ENCODE results near the gene TUBG2. TPM values are rescaled to one million over a fixed set of nuclear protein-coding genes. Genes with fewer than 3 reads are reported as not detected.

TUBG2 gene
- total and polyA plus RNA-seq, 2 donors from 2014 or later = 19.9 to 39.9 TPM

GRCh38 chr17:42682722-42683403 lies 23.8 kb downstream of the TUBG2 start:
- TF ChIP-seq CTCF (IDR thresholded peaks at IDR 0.05; ENCODE audit: borderline replicate concordance, extremely low read depth, insufficient read depth) = no peak
- H3K4me3 ChIP-seq (ENCODE audit: low read length in 3 of 3) = peak overlapping the region in 2 of 3 donors; percentile 4 to 56
- peaks cover 0 to 32% (median 3%) of the 10 kb centered on the region in 3 donors for H3K4me1 ChIP-seq (ENCODE audit: control insufficient read depth in 2 of 3, insufficient read depth in 2 of 3, low read depth in 1 of 3, low read length in 3 of 3)
- DNase-seq = peak; percentile 72 to 93 (median 83)
- H3K27ac ChIP-seq (ENCODE audit: low read depth in 2 of 2, low read length in 2 of 2) = peak overlapping the region in 1 of 2 donors; percentile 23
- FAIRE-seq = no peak
- intact Hi-C loops (cut with DNase I) = no loop called here
- no peaks in the 10 kb centered on the region for H3K9me3 ChIP-seq (ENCODE audit: control insufficient read depth in 2 of 3, insufficient read depth in 1 of 3, low read length in 3 of 3)
- peaks cover 28% of the 10 kb centered on the region for H3K27me3 ChIP-seq (ENCODE audit: control insufficient read depth, insufficient read depth, low read length)
- H3K36me3 ChIP-seq (ENCODE audit: control insufficient read depth in 2 of 3, insufficient read depth in 3 of 3, low read length in 3 of 3) = no peaks in the 10 kb centered on the region
- peak overlapping the region in 1 of 3 donors; percentile 22 for H3K9ac ChIP-seq (ENCODE audit: low read length in 3 of 3)

GRCh38 chr17:42683407-42684034 lies 24.4 kb downstream of the TUBG2 start:
- Histone ChIP-seq H3K4me3 (ENCODE audit: low read length in 3 of 3) (peak overlapping the region in 1 of 3 donors; percentile 4), H3K4me1 (ENCODE audit: control insufficient read depth in 2 of 3, insufficient read depth in 2 of 3, low read depth in 1 of 3, low read length in 3 of 3) (peaks cover 0 to 30% (median 3%) of the 10 kb centered on the region in 3 donors), H3K27ac (ENCODE audit: low read depth in 2 of 2, low read length in 2 of 2) (no peak overlapping the region), H3K27me3 (ENCODE audit: control insufficient read depth, insufficient read depth, low read length) (peaks cover 29% of the 10 kb centered on the region), H3K9me3 (ENCODE audit: control insufficient read depth in 2 of 3, insufficient read depth in 1 of 3, low read length in 3 of 3) (no peaks in the 10 kb centered on the region), H3K9ac (ENCODE audit: low read length in 3 of 3) (no peak overlapping the region), H3K36me3 (ENCODE audit: control insufficient read depth in 2 of 3, insufficient read depth in 3 of 3, low read length in 3 of 3) (no peaks in the 10 kb centered on the region)
- intact Hi-C loops (cut with DNase I) = no loop called here
- FAIRE-seq = no peak
- peak in 2 of 5 donors; percentile 63 to 64 for DNase-seq
- TF ChIP-seq CTCF (IDR thresholded peaks at IDR 0.05; ENCODE audit: borderline replicate concordance, extremely low read depth, insufficient read depth) = no peak

- no peak for TF ChIP-seq CTCF (IDR thresholded peaks at IDR 0.05; ENCODE audit: borderline replicate concordance, extremely low read depth, insufficient read depth)
- intact Hi-C loops (cut with DNase I) = loop anchor here (5.0 kb wide), 1 partner anchor 257 kb away; no protein-coding TSS in a partner anchor
- H3K27me3 ChIP-seq (ENCODE audit: control insufficient read depth, insufficient read depth, low read length) = peaks cover 29% of the 10 kb centered on the region
- H3K9ac ChIP-seq (ENCODE audit: low read length in 3 of 3) = no peak overlapping the region
- no peak overlapping the region for H3K27ac ChIP-seq (ENCODE audit: low read depth in 2 of 2, low read length in 2 of 2)
- H3K9me3 ChIP-seq (ENCODE audit: control insufficient read depth in 2 of 3, insufficient read depth in 1 of 3, low read length in 3 of 3) = no peaks in the 10 kb centered on the region
- FAIRE-seq (no peak), DNase-seq (peak in 3 of 5 donors; percentile 41 to 71 (median 67))
- peaks cover 0 to 22% (median 3%) of the 10 kb centered on the region in 3 donors for H3K4me1 ChIP-seq (ENCODE audit: control insufficient read depth in 2 of 3, insufficient read depth in 2 of 3, low read depth in 1 of 3, low read length in 3 of 3)
- H3K36me3 ChIP-seq (ENCODE audit: control insufficient read depth in 2 of 3, insufficient read depth in 3 of 3, low read length in 3 of 3) = no peaks in the 10 kb centered on the region
- H3K4me3 ChIP-seq (ENCODE audit: low read length in 3 of 3) = no peak overlapping the region
Measured at GRCh38 chr17:42684929-42685556, 26.0 kb downstream of the TUBG2 start.
